Measurements from ENCODE around the gene NHSL1. TPM values are rescaled to one million over a fixed set of nuclear protein-coding genes. Genes with fewer than 3 reads are reported as not detected.

The NHSL1 gene
- total RNA-seq, 1 experiment from 2014 or later = 14.8 TPM

- no peaks in the 10 kb centered on the region; the same call in 1 of the 2 replicates for H3K36me3 ChIP-seq (replicated peaks; ENCODE audit: control insufficient read depth, insufficient read depth, low read length)
- no peak overlapping the region for H3K4me3 ChIP-seq (ENCODE audit: insufficient read depth, low read depth, low read length)
- H3K27me3 ChIP-seq (ENCODE audit: control insufficient read depth, insufficient read depth, low read length) = no peaks in the 10 kb centered on the region
- peak; percentile 54 for DNase-seq
These were observed 75.0 kb downstream of the NHSL1 start for GRCh38 chr6:138424004-138424904.

GRCh38 chr6:138422861-138423260, 76.4 kb downstream of the NHSL1 start:
- Histone ChIP-seq H3K27me3 (ENCODE audit: control insufficient read depth, insufficient read depth, low read length) (no peaks in the 10 kb centered on the region), H3K36me3 (replicated peaks; ENCODE audit: control insufficient read depth, insufficient read depth, low read length) (no peaks in the 10 kb centered on the region; the same call in 1 of the 2 replicates), H3K4me3 (ENCODE audit: insufficient read depth, low read depth, low read length) (no peak overlapping the region)
- no peak for DNase-seq

- H3K27me3 ChIP-seq (ENCODE audit: control insufficient read depth, insufficient read depth, low read length) = no peaks in the 10 kb centered on the region
- no peak overlapping the region for H3K4me3 ChIP-seq (ENCODE audit: insufficient read depth, low read depth, low read length)
- no peaks in the 10 kb centered on the region; the same call in 1 of the 2 replicates for H3K36me3 ChIP-seq (replicated peaks; ENCODE audit: control insufficient read depth, insufficient read depth, low read length)
- no peak for DNase-seq
These were observed 77.7 kb downstream of the NHSL1 start for GRCh38 chr6:138421608-138422007.

GRCh38 chr6:138421089-138421488, 78.2 kb downstream of the NHSL1 start:
- no peaks in the 10 kb centered on the region for H3K27me3 ChIP-seq (ENCODE audit: control insufficient read depth, insufficient read depth, low read length)
- H3K36me3 ChIP-seq (replicated peaks; ENCODE audit: control insufficient read depth, insufficient read depth, low read length) = no peaks in the 10 kb centered on the region; the same call in 1 of the 2 replicates
- H3K4me3 ChIP-seq (ENCODE audit: insufficient read depth, low read depth, low read length) = no peak overlapping the region
- no peak for DNase-seq

GRCh38 chr6:138420356-138420755, 78.9 kb downstream of the NHSL1 start:
- no peaks in the 10 kb centered on the region for H3K27me3 ChIP-seq (ENCODE audit: control insufficient read depth, insufficient read depth, low read length)
- no peak for DNase-seq
- no peak overlapping the region for H3K4me3 ChIP-seq (ENCODE audit: insufficient read depth, low read depth, low read length)
- no peaks in the 10 kb centered on the region; the same call in 1 of the 2 replicates for H3K36me3 ChIP-seq (replicated peaks; ENCODE audit: control insufficient read depth, insufficient read depth, low read length)

GRCh38 chr6:138419766-138420165, 79.5 kb downstream of the NHSL1 start:
- no peak for DNase-seq
- no peak overlapping the region for H3K4me3 ChIP-seq (ENCODE audit: insufficient read depth, low read depth, low read length)
- H3K27me3 ChIP-seq (ENCODE audit: control insufficient read depth, insufficient read depth, low read length) = no peaks in the 10 kb centered on the region
- H3K36me3 ChIP-seq (replicated peaks; ENCODE audit: control insufficient read depth, insufficient read depth, low read length) = no peaks in the 10 kb centered on the region; the same call in 1 of the 2 replicates

- peaks cover 7% of the 10 kb centered on the region for H3K36me3 ChIP-seq (replicated peaks; ENCODE audit: control insufficient read depth, insufficient read depth, low read length)
- H3K27me3 ChIP-seq (ENCODE audit: control insufficient read depth, insufficient read depth, low read length) = no peaks in the 10 kb centered on the region
- no peak for DNase-seq
- no peak overlapping the region for H3K4me3 ChIP-seq (ENCODE audit: insufficient read depth, low read depth, low read length)
These were observed 81.1 kb downstream of the NHSL1 start for GRCh38 chr6:138418118-138418742.

GRCh38 chr6:138417493-138418117, 81.7 kb downstream of the NHSL1 start:
- DNase-seq = no peak
- H3K27me3 ChIP-seq (ENCODE audit: control insufficient read depth, insufficient read depth, low read length) = no peaks in the 10 kb centered on the region
- peaks cover 10% of the 10 kb centered on the region for H3K36me3 ChIP-seq (replicated peaks; ENCODE audit: control insufficient read depth, insufficient read depth, low read length)
- no peak overlapping the region for H3K4me3 ChIP-seq (ENCODE audit: insufficient read depth, low read depth, low read length)

GRCh38 chr6:138416206-138416605, 83.1 kb downstream of the NHSL1 start:
- no peaks in the 10 kb centered on the region for H3K27me3 ChIP-seq (ENCODE audit: control insufficient read depth, insufficient read depth, low read length)
- H3K4me3 ChIP-seq (ENCODE audit: insufficient read depth, low read depth, low read length) = no peak overlapping the region
- no peak for DNase-seq
- peaks cover 15% of the 10 kb centered on the region for H3K36me3 ChIP-seq (replicated peaks; ENCODE audit: control insufficient read depth, insufficient read depth, low read length)

GRCh38 chr6:138415125-138415524, 84.2 kb downstream of the NHSL1 start:
- Histone ChIP-seq H3K27me3 (ENCODE audit: control insufficient read depth, insufficient read depth, low read length) (no peaks in the 10 kb centered on the region), H3K4me3 (ENCODE audit: insufficient read depth, low read depth, low read length) (no peak overlapping the region), H3K36me3 (replicated peaks; ENCODE audit: control insufficient read depth, insufficient read depth, low read length) (peaks cover 18% of the 10 kb centered on the region)
- no peak for DNase-seq

GRCh38 chr6:138410972-138411880, 88.1 kb downstream of the NHSL1 start:
- DNase-seq = no peak

GRCh38 chr6:138410048-138410735, 89.1 kb downstream of the NHSL1 start:
- Histone ChIP-seq H3K27me3 (ENCODE audit: control insufficient read depth, insufficient read depth, low read length) (no peaks in the 10 kb centered on the region), H3K36me3 (replicated peaks; ENCODE audit: control insufficient read depth, insufficient read depth, low read length) (peaks cover 27% of the 10 kb centered on the region), H3K4me3 (ENCODE audit: insufficient read depth, low read depth, low read length) (no peak overlapping the region)
- DNase-seq = no peak

More at GRCh38 chr6:138410972-138411880, 88.1 kb downstream of the NHSL1 start:
- Histone ChIP-seq H3K36me3 (replicated peaks; ENCODE audit: control insufficient read depth, insufficient read depth, low read length) (peaks cover 27% of the 10 kb centered on the region), H3K4me3 (ENCODE audit: insufficient read depth, low read depth, low read length) (no peak overlapping the region), H3K27me3 (ENCODE audit: control insufficient read depth, insufficient read depth, low read length) (no peaks in the 10 kb centered on the region)

GRCh38 chr6:138406443-138406842, 92.9 kb downstream of the NHSL1 start:
- DNase-seq = no peak
- Histone ChIP-seq H3K4me3 (ENCODE audit: insufficient read depth, low read depth, low read length) (no peak overlapping the region), H3K27me3 (ENCODE audit: control insufficient read depth, insufficient read depth, low read length) (no peaks in the 10 kb centered on the region), H3K36me3 (replicated peaks; ENCODE audit: control insufficient read depth, insufficient read depth, low read length) (peaks cover 14% of the 10 kb centered on the region)
